Measurements from ENCODE around the gene CLEC2D.

DNA sequence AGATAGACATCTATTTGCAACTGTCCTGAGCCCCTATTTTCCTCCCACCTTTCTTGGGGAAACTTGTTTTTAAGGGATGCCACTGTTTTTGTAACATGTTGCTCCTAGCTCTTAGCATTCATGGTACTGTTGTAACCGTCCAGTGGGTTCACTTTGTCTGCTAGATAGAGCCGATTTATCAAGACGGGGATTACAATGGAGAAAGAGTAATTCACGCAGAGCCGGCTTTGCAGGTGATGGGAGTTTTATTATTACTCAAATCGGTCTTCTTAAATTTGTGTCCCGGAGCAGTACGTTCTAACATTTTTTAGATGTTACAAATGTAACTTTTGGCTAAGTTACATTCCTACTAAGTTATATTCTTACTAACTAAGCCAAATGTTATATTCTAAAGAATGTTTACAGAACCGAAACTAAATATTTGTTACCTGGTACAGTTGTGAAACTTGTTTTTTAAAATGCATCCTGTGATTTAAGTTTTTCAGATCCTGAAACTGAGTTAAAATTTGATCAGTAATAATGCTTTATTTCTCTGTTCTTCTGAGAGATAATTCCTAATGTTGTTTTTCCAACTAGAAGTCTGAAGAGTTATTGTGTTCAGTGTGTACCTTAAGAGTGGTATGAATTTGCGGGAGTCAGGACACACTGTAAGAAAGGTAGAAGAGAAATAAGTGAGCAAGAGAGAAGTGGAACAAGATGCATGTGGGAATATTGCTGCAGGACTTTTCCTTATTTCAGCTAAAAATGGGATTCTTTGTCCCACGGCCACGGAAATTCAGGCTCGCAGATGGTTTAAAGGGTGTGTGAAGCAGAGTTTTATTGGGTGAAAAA, 20.6 kb upstream of the CLEC2D start:
- TF ChIP-seq, protein P1, sequence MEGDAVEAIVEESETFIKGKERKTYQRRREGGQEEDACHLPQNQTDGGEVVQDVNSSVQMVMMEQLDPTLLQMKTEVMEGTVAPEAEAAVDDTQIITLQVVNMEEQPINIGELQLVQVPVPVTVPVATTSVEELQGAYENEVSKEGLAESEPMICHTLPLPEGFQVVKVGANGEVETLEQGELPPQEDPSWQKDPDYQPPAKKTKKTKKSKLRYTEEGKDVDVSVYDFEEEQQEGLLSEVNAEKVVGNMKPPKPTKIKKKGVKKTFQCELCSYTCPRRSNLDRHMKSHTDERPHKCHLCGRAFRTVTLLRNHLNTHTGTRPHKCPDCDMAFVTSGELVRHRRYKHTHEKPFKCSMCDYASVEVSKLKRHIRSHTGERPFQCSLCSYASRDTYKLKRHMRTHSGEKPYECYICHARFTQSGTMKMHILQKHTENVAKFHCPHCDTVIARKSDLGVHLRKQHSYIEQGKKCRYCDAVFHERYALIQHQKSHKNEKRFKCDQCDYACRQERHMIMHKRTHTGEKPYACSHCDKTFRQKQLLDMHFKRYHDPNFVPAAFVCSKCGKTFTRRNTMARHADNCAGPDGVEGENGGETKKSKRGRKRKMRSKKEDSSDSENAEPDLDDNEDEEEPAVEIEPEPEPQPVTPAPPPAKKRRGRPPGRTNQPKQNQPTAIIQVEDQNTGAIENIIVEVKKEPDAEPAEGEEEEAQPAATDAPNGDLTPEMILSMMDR (conservative IDR thresholded peaks at IDR 0.05), result no peak
- TF ChIP-seq EZH2 (IDR thresholded peaks at IDR 0.05; ENCODE audit: low read depth), result no peak

Measured in PC-9 (cell line).